ENCODE data around the gene AFF3. TPM values are rescaled to one million over a fixed set of nuclear protein-coding genes. Genes with fewer than 3 reads are reported as not detected.

AFF3 gene
- total RNA-seq, 6 experiments from 2014 or later = 0.80 to 8.2 (median 6.8) TPM

DNA sequence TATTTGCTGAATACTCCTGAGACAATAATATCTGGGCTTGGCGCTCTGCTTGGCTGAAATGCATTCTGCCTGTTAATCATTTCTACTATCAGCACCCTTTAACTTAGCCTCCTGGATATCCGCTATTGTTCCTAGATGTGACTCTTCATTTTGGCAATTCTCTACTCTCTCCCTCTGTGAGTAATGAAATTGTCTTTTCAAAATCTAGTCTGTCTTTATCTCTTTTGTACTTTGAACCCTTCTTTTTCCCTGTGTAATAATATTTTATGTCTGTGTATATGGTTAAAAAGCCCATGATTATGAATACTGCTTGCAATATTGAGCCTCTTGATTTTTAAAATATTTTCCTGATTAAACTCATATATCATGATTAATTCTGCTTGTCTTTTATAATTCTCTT lies 646.4 kb downstream of the AFF3 start:
- H3K36me3 Mint-ChIP-seq (ENCODE audit: low read depth) = no peaks in the 10 kb centered on the region
- peaks cover 43% of the 10 kb centered on the region for H3K27me3 Mint-ChIP-seq (ENCODE audit: insufficient read depth)
- no peaks in the 10 kb centered on the region for H3K9me3 Mint-ChIP-seq
- no peak overlapping the region for H3K4me3 Mint-ChIP-seq
- TF ChIP-seq, protein P1, sequence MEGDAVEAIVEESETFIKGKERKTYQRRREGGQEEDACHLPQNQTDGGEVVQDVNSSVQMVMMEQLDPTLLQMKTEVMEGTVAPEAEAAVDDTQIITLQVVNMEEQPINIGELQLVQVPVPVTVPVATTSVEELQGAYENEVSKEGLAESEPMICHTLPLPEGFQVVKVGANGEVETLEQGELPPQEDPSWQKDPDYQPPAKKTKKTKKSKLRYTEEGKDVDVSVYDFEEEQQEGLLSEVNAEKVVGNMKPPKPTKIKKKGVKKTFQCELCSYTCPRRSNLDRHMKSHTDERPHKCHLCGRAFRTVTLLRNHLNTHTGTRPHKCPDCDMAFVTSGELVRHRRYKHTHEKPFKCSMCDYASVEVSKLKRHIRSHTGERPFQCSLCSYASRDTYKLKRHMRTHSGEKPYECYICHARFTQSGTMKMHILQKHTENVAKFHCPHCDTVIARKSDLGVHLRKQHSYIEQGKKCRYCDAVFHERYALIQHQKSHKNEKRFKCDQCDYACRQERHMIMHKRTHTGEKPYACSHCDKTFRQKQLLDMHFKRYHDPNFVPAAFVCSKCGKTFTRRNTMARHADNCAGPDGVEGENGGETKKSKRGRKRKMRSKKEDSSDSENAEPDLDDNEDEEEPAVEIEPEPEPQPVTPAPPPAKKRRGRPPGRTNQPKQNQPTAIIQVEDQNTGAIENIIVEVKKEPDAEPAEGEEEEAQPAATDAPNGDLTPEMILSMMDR (IDR thresholded peaks at IDR 0.05) = no peak
- DNase-seq = no peak
- H3K27ac Mint-ChIP-seq = no peak overlapping the region
- H3K4me1 Mint-ChIP-seq (ENCODE audit: low read depth) = peaks cover 3% of the 10 kb centered on the region; the same call in 1 of the 2 replicates

Other genes starting within 250 kb of the AFF3 start
- not detected for gene LONRF2, start 179.9 kb upstream of the AFF3 start, total RNA-seq (2021; fragmentation: NEBNext Ultra II Directional; extraction: Animal tissue kit (Norgen Biotek cat#: 25700))

All from HFFc6 (cell line).